Neural cell (in vitro differentiated cells): Measurements from ENCODE around the gene MRE11.

Experiments used
- CTCF ChIP-seq: fragments of 450-650 bp; IDR thresholded peaks from 2 replicates; pipeline ENCODE4 v1.5.1; 2014; ENCODE audit warnings: antibody characterized with exemption, mild to moderate bottlenecking, moderate library complexity; ENCODE audit not compliant: poor library complexity, severe bottlenecking
- EP300 ChIP-seq: fragments of 450-650 bp; conservative IDR thresholded peaks from 2 replicates; pipeline ENCODE4 v1.6.1; 2014; ENCODE audit warnings: antibody characterized with exemption, mild to moderate bottlenecking, moderate library complexity; ENCODE audit not compliant: poor library complexity, severe bottlenecking
- TAF1 ChIP-seq: IDR thresholded peaks from 2 replicates; pipeline ENCODE4 v1.6.1; 2012; ENCODE audit warnings: low read depth

- TF ChIP-seq CTCF: no peak
- TF ChIP-seq EP300: no peak
- TF ChIP-seq TAF1: no peak
These were observed 97.4 kb downstream of the MRE11 start for GRCh38 chr11:94396282-94396681.
